ENCODE measurements around the gene TMEM37. TPM values are rescaled to one million over a fixed set of nuclear protein-coding genes. Genes with fewer than 3 reads are reported as not detected.

Gene TMEM37
- total and polyA plus RNA-seq, 4 donors: 17.6 to 125 (median 37.4) TPM

- H3K9me3 ChIP-seq (ENCODE audit: control insufficient read depth in 4 of 4, low read length in 3 of 4): no peaks in the 10 kb centered on the region
- no peaks in the 10 kb centered on the region for H3K27me3 ChIP-seq (ENCODE audit: control insufficient read depth in 4 of 4, insufficient read depth in 4 of 4, low read length in 3 of 4)
- H3K27ac ChIP-seq (ENCODE audit: low read depth in 1 of 2, low read length in 2 of 2): no peak overlapping the region
- H3K4me3 ChIP-seq (ENCODE audit: low read depth in 1 of 3, low read length in 3 of 3): no peak overlapping the region
- no peak overlapping the region for H3K9ac ChIP-seq (ENCODE audit: low read depth in 1 of 2, low read length in 2 of 2)
- no peaks in the 10 kb centered on the region for H3K4me1 ChIP-seq (ENCODE audit: control insufficient read depth in 4 of 4, insufficient read depth in 4 of 4, low read length in 3 of 4)
- 93% methylated on average over 4 of the region's 4 CpGs for WGBS
- H3K36me3 ChIP-seq (ENCODE audit: control insufficient read depth in 4 of 4, insufficient read depth in 3 of 4, low read depth in 1 of 4, low read length in 3 of 4): no peaks in the 10 kb centered on the region
- no peak for DNase-seq (ENCODE audit: low spot score)
- no peak for TF ChIP-seq MAX (IDR thresholded peaks at IDR 0.05)
- no peak for TF ChIP-seq GABPA (IDR thresholded peaks at IDR 0.05 in 1 of 2, conservative IDR thresholded peaks at IDR 0.05 in 1 of 2)
- no peak for TF ChIP-seq RAD21 (IDR thresholded peaks at IDR 0.05)
- no peak for TF ChIP-seq JUND (IDR thresholded peaks at IDR 0.05)
- no peak for TF ChIP-seq YY1 (IDR thresholded peaks at IDR 0.05)
- no peak for TF ChIP-seq HNF4G (IDR thresholded peaks at IDR 0.05)
- TF ChIP-seq ZBTB33 (IDR thresholded peaks at IDR 0.05): no peak
- no peak for TF ChIP-seq EGR1 (IDR thresholded peaks at IDR 0.05; ENCODE audit: low read depth in 2 of 2)
- no peak for TF ChIP-seq HNF4A (conservative IDR thresholded peaks at IDR 0.05)
- TF ChIP-seq REST (IDR thresholded peaks at IDR 0.05): no peak
- TF ChIP-seq ATF3 (IDR thresholded peaks at IDR 0.05): no peak
- TF ChIP-seq FOXA1 (IDR thresholded peaks at IDR 0.05): no peak
- no peak for TF ChIP-seq SP1 (IDR thresholded peaks at IDR 0.05)
- TF ChIP-seq TAF1 (conservative IDR thresholded peaks at IDR 0.05): no peak
- no peak for TF ChIP-seq RXRA (IDR thresholded peaks at IDR 0.05)
- no peak for TF ChIP-seq FOXA2 (IDR thresholded peaks at IDR 0.05)
- no peak for TF ChIP-seq CTCF (IDR thresholded peaks at IDR 0.05; ENCODE audit: low read depth, low read length, missing input control)
Observed at GRCh38 chr2:119416299-119416923, 15.2 kb upstream of the TMEM37 start.

All from liver (tissue), 9 donors.